HG03095 (cell line): ENCODE measurements around the gene GALP.
"Not testable (repeated sequence)": the region's sequence is repeated elsewhere in the genome, so short reads cannot be mapped to it uniquely, and the experiment has no call there.

Experiments used
- ATAC-seq: cut with Tn5 transposase; IDR thresholded peaks from one replicate; pipeline ENCODE4 v1.9.1; 2021; ENCODE audit warnings: moderate library complexity; ENCODE audit not compliant: unreplicated experiment

Gene GALP

GRCh38 chr19:56177564-56178243 is 1.9 kb downstream of the GALP start:
- no peak for ATAC-seq

DNA sequence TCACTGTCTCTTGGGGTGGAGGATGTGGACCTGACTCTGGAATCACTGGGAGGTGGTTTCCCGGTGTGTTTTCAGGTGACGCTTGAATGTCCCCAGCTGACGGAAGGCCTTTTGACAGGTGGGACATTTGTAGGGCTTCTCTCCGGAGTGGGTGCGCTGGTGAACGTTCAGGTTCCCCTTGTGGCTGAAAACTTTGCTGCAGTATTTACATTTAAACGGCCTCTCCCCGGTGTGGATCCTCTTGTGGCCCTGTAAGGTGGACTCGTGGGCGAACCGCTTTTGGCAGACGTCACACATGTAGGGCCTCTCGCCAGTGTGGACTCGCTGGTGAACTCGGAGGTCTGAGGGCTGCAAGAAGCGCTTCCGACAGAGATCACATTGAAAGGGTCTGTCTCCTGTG is 14.0 kb downstream of the GALP start:
- no peak for ATAC-seq

DNA sequence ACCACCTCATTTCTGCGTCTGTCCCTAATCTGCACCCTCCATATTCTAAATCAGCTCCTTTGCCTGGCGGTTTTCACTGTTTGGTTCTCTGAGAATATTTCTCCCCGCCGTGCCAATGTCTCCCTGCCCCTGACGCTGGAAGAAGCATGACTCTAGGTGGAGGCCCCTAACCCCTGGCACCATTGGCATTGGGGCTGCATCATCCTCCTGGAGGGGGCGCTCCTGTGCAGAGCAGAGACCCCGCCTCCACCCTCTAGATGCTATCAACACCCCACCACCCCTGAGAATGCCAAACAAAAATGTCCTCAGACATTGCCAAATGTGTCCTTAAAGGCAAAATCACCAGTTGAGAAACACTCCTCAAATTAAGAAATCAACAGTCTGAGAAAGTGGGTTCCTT is 15.3 kb downstream of the GALP start:
- ATAC-seq, result no peak

DNA sequence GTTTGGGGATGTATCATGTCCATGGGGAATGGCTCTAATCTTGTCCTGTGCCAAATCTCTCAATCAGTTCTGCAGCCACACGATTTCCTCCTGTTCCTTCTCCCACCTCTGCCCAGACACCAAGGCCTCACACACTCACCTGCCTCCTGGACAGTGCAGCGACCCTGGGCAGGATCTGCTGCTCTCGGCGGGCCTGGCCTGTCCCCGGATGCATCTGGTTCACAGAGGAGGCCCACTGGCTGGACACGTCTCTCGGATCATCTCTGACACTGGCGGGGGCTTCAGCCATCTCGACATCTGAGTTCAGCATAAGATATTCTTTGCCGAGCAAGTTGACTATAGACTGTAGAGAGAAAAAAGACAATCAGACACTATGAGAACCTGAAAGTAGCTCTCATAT is 15.9 kb downstream of the GALP start:
- ATAC-seq, result no peak

- no peak for ATAC-seq
Observed at GRCh38 chr19:56193981-56194640, 18.3 kb downstream of the GALP start.

- not testable (repeated sequence) for ATAC-seq
Observed at GRCh38 chr19:56197646-56198045, 21.8 kb downstream of the GALP start, which contains the start of gene ZSCAN5B. Gene ZSCAN5B (minus strand): TSS chr19:56197783. CDS start chr19:56193052, 4,731 bp downstream.

GRCh38 chr19:56199687-56200086 is 23.9 kb downstream of the GALP start:
- ATAC-seq, result no peak

DNA sequence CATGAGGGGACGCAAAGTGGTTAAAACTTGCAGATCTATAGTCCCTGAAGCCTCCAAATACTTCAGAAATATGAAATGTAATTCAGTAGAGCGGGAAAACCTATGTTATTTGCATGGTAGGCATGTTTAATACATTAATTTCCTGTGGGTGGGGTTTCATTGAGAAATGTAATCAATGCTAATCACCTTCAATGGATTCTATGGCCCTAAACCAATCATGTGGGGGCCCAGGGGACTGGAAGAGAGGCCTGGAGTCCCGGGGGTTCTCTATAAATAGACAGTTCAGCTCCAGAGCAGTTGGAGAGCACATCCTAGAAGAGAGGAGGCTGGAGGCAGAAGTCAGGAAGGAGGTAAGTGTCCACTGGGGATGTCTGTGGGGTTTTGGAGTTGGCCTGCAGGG is 26.2 kb downstream of the GALP start, which contains the start of gene ZSCAN5C:
Gene ZSCAN5C, plus strand, starts transcription at position 301 of the 400 bp plus-strand sequence. CDS start 3,641 bp downstream, outside the sequence.
- no peak for ATAC-seq

DNA sequence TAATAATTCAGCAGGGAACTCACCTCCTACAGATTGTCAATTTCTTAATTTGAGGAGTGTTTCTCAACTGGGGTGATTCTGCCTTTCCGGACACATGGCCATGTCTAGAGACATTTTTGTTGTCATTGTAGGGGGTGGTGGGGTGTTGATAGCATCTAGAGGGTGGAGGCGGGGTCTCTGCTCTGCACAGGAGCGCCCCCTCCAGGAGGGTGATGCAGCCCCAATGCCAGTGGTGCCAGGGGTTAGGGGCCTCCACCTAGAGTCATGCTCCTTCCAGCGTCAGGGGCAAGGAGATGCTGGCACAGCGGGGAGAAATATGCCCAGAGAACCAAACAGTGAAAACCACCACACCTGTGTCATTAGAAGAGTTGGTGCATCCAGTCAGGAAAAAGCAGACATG is 31.8 kb downstream of the GALP start:
- ATAC-seq, result not testable (repeated sequence)

GRCh38 chr19:56209091-56209490 is 33.3 kb downstream of the GALP start:
- ATAC-seq, result no peak

DNA sequence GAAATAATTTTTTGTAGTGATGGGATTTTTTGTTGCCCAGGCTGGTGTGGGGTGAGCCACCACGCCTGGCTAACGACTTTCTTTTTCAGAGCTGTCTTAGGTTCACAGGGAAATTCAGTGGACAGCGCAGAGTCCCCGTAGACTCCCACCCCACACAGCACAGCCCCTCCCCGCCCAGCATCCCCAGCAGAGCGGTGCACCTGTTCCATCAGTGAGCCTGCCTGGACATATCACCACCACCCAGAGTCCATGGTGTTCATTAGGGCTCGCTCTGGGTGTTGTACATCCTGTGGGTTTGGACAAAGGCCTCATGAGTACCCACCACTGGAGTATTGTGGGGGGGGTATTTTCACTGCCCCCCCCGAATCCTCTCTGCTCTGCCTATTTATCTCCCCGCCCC is 34.2 kb downstream of the GALP start:
- ATAC-seq, result not testable (repeated sequence)

DNA sequence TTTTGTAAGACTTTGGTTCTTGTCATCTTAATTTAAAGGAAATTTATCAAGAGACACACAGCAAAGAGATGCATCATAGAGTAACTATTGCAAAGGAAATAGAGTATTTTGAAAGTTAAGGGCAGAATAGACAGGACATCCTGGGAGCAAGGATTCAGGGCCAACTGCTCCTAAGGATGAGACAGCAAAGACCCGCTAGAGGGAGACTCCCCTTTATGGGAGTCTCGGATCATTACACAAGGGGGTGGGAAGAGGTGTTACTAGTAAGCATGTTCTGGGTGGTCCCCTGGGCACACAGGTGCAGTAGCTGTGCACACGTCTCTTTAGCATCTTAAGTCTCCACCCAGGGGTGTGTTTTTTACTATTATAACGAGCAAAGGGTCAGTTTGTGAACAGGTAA is 35.9 kb downstream of the GALP start:
- no peak for ATAC-seq

GRCh38 chr19:56217039-56217949 is 41.5 kb downstream of the GALP start:
- no peak for ATAC-seq

DNA sequence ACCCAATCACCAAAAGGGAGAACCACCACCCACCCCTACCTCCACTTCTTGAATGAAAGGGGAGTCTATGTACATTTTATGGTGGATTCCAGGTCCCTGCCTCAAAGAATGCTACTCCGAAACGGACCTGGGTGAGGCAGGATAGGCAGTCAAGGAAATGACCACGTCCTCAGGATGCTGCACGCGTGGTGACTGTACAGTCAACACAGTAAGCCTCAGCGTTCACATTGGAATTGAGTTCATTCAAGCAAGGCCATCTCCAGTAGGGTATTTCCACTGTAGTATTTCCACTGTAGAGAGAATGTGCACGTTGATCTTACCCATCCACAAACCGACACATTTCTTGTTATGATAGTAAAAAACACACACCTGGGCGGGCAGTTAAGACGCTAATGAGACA is 43.2 kb downstream of the GALP start:
- no peak for ATAC-seq

GRCh38 chr19:56221442-56221841 is 45.6 kb downstream of the GALP start:
- ATAC-seq, result not testable (repeated sequence)

- no peak for ATAC-seq
Observed at GRCh38 chr19:56221851-56222250, 46.0 kb downstream of the GALP start.

- no peak for ATAC-seq
Observed at GRCh38 chr19:56222901-56223300, 47.1 kb downstream of the GALP start.

DNA sequence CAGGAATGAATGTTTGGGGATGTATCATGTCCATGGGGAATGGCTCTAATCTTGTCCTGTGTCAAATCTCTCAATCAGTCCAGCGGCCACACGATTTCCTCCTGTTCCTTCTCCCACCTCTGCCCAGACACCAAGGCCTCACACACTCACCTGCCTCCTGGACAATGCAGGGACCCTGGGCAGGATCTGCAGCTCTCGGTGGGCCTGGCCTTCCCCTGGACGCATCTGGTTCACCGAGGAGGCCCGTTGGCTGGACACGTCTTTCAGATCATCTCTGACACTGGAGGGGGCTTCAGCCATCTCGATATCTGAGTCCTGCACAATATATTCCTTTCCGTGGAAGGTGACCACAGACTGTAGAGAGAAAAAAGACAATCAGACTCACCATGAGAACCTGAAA is 47.7 kb downstream of the GALP start:
- ATAC-seq, result no peak
